ENCODE results near the gene TNFAIP3. TPM values are rescaled to one million over a fixed set of nuclear protein-coding genes. Genes with fewer than 3 reads are reported as not detected.

Gene TNFAIP3
- total RNA-seq, 2 donors from 2014 or later, result 9.6 to 12.5 TPM

DNA sequence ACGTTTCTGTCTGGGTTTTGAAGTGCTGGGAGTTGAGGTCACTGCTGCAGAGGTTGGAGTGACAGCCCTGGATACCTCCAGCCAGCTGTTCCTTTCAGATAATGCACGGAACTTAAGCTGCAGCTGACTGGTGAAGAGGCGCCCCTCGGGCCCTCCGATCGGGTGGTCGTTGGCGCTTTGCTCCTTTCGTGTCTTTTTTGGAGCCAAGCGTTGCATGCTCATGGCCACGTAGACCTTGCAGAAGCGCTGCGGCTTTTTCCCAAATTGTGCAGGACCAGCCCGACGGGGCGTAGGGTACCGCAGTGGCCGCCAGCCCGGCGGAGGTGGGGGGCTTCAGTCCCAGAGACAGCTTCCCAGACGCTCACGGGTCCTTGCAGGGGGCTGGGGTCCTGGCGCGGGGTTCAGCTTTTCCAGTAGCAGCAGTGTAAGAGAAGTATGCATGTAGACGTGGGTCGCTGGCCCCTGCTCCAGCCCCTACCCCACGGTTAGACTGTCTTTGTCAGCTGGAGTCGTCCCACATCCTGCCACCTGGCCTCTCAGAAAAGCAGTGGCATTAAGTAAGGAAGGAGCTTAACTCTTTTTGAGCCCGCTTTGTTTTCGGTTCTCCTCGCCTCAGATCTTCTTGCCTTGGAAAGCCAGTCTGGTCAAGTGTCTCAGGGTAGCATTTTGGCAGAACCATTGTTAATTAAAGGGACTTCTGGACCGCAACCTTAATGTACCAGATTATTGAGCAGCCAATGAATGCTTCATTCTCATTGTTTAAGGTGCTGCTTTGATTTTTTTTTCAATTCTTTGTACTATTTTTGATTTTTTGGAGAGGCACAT is 838 bp downstream of the TNFAIP3 start:
- Histone ChIP-seq H3K4me3 (peak overlapping the region; percentile 78 to 90), H3K9me3 (no peaks in the 10 kb centered on the region), H3K27me3 (no peaks in the 10 kb centered on the region), H3K4me1 (peaks cover 53% of the 10 kb centered on the region), H3K27ac (peak overlapping the region; percentile 86 to 95 (median 92)), H3K36me3 (replicated peaks in 1 of 2; ENCODE audit: insufficient read depth in 1 of 2, low read depth in 2 of 2) (no peaks in the 10 kb centered on the region)
- peak; percentile 13 for ATAC-seq
- 1 to 4% methylated on average over 27 to 32 of the region's 32 CpGs for WGBS, 2 donors
- peak; percentile 27 to 39 (median 36) for DNase-seq
- TF ChIP-seq, protein P1, sequence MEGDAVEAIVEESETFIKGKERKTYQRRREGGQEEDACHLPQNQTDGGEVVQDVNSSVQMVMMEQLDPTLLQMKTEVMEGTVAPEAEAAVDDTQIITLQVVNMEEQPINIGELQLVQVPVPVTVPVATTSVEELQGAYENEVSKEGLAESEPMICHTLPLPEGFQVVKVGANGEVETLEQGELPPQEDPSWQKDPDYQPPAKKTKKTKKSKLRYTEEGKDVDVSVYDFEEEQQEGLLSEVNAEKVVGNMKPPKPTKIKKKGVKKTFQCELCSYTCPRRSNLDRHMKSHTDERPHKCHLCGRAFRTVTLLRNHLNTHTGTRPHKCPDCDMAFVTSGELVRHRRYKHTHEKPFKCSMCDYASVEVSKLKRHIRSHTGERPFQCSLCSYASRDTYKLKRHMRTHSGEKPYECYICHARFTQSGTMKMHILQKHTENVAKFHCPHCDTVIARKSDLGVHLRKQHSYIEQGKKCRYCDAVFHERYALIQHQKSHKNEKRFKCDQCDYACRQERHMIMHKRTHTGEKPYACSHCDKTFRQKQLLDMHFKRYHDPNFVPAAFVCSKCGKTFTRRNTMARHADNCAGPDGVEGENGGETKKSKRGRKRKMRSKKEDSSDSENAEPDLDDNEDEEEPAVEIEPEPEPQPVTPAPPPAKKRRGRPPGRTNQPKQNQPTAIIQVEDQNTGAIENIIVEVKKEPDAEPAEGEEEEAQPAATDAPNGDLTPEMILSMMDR (IDR thresholded peaks at IDR 0.05), result no peak
- TF ChIP-seq POLR2A (IDR thresholded peaks at IDR 0.05), result no peak
- intact Hi-C loops (cut with DNase I), result no loop called here

DNA sequence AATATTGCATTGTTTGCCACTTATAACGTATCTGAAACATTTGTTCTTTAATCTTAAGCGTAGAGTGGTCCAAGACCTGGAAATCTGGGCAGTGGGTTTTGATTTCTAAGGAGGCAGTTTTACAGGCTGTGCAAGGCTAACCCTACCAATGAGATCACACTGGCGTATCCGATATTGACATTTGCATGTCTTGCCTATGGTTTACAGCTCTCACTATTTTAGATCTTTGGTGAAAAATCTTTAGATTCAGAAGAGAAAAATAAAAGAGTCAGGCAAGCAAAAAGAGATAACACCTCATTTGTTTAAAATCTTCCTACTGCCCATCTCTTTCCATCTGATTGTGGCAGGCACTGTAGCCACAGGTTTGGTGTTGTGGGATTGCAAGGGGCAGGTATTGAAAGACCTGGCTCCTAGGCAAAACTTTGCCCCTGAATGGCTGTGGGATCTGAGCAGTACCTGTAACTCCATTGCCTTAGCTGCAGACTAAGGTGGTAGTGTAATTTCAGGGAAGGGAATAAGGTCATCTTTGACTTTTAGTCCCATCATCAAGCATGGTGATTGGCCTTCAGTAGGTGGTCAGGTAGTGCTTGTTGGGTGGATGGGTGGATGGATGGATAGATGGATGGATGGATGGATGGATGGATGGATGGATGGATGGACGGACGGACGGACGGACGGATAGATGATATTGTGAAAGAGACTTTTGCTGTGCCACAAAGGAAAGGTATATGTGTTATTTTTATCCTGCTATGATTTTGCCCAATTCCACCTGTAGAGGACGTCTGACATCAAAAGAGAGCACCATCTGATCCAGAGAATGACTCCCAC is 1.9 kb downstream of the TNFAIP3 start:
- Histone ChIP-seq H3K36me3 (replicated peaks in 1 of 2; ENCODE audit: insufficient read depth in 1 of 2, low read depth in 2 of 2) (no peaks in the 10 kb centered on the region), H3K27me3 (no peaks in the 10 kb centered on the region), H3K9me3 (no peaks in the 10 kb centered on the region), H3K4me1 (peaks cover 62% of the 10 kb centered on the region), H3K4me3 (peak overlapping the region in 1 of 2 donors; percentile 90), H3K27ac (peak overlapping the region in 1 of 4 donors; percentile 95)
- 58 to 63% methylated on average over 10 of the region's 10 CpGs for WGBS, 2 donors
- intact Hi-C loops (cut with DNase I), result no loop called here
- DNase-seq (no peak), ATAC-seq (no peak)
- TF ChIP-seq, protein P1 (IDR thresholded peaks at IDR 0.05), result peak in 1 of 7 experiments; percentile 9
- no peak for TF ChIP-seq POLR2A (IDR thresholded peaks at IDR 0.05)

DNA sequence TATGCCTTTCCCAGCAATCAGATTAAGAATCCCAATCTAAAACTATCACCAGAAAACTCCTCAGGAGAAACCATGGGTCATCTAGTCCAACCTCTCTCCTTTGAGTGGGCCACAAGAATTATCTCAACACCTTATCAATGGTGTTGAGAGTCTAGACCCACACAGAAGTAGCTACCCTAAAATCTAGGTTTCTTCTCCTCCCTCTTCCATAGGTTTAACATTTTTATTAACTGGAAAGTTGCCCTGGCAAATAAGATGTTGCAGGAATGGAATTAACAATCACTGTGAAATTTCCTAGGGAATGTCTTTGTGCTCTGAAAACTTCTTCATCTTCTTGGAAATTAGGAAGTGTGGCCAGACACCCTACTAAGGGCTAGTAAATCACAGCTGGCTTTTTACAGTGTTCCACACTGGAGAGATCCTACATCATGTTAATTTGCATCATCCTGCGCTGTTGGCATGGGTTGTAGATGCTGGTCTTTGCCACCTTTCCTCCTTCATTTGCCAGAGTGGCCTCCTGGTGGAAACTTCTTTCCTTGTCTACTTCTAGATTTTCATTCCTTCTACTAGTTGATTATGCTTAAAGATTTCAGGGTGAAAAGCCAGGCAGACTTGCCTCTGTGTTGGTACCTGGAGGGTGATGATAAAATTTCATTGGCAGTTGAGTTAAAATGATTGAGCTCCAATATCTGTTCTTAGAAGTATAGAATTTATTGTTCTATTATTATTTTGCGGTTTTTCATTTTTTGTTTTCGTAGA is 2.7 kb downstream of the TNFAIP3 start:
- Histone ChIP-seq H3K4me3 (no peak overlapping the region), H3K36me3 (replicated peaks in 1 of 2; ENCODE audit: insufficient read depth in 1 of 2, low read depth in 2 of 2) (no peaks in the 10 kb centered on the region), H3K4me1 (peaks cover 67% of the 10 kb centered on the region), H3K27me3 (no peaks in the 10 kb centered on the region), H3K9me3 (no peaks in the 10 kb centered on the region), H3K27ac (peak overlapping the region in 1 of 4 donors; percentile 40)
- no peak for DNase-seq
- 90 to 93% methylated on average over 3 of the region's 3 CpGs for WGBS, 2 donors
- intact Hi-C loops (cut with DNase I), result no loop called here
- TF ChIP-seq POLR2A (IDR thresholded peaks at IDR 0.05), result no peak
- TF ChIP-seq, protein P1 (IDR thresholded peaks at IDR 0.05), result no peak
- ATAC-seq, result no peak

DNA sequence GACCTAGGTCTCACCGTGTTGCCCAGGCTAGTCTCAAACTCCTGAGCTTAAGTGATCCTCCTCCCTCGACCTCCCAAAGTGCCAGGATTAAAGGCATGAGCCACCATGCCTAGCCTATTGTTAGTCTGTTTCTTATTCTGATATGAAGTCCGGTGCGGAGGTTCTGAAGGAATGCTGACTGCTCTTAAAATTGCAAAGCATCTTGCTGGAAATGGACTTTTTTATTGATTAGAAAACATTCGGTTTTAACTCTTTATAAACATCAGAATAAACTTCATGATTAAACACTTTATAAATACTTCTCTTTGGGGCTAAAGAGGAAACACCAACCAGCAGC is 3.2 kb downstream of the TNFAIP3 start:
- TF ChIP-seq POLR2A (IDR thresholded peaks at IDR 0.05), result no peak
- TF ChIP-seq, protein P1 (IDR thresholded peaks at IDR 0.05), result no peak
- ATAC-seq, result no peak
- Histone ChIP-seq H3K9me3 (no peaks in the 10 kb centered on the region), H3K4me1 (peaks cover 67% of the 10 kb centered on the region), H3K27me3 (no peaks in the 10 kb centered on the region), H3K4me3 (no peak overlapping the region), H3K36me3 (replicated peaks in 1 of 2; ENCODE audit: insufficient read depth in 1 of 2, low read depth in 2 of 2) (peaks cover 0 to 3% of the 10 kb centered on the region in 2 donors), H3K27ac (peak overlapping the region in 3 of 4 donors; percentile 33 to 40 (median 35))
- intact Hi-C loops (cut with DNase I), result no loop called here
- WGBS, 2 donors, result 44 to 48% methylated on average over 5 of the region's 5 CpGs
- no peak for DNase-seq
